GM12878 (cell line): ENCODE data around the gene IQCH.

Source experiments
- CHD4 ChIP-seq: fragments of 200-600 bp; sonication (generic); IDR thresholded peaks from 2 replicates; pipeline ENCODE4 v1.6.1; 2016; ENCODE audit warnings: mild to moderate bottlenecking
- CTCF ChIP-seq, 3 experiments: IDR thresholded peaks in 2 of 3; conservative IDR thresholded peaks in 1 of 3; 2 replicates each; pipeline ENCODE4 v1.5.1; 2011; ENCODE audit warnings: low read depth in 3 of 3, low read length in 3 of 3, mild to moderate bottlenecking in 3 of 3, control low read depth in 2 of 3, moderate library complexity in 2 of 3, inconsistent platforms in 1 of 3, mixed read lengths in 1 of 3; ENCODE audit not compliant: control insufficient read depth in 2 of 3, insufficient read depth in 1 of 3; ENCODE audit errors: extremely low read depth in 1 of 3
- CUX1 ChIP-seq: IDR thresholded peaks from 2 replicates; pipeline ENCODE4 v1.6.1; 2012; ENCODE audit warnings: improper control_type of control experiment, low read depth, low read length; ENCODE audit not compliant: insufficient replicate concordance
- NBN ChIP-seq: fragments of 450-650 bp; IDR thresholded peaks from 2 replicates; pipeline ENCODE4 v1.6.1; 2016
- NKRF ChIP-seq: fragments of 450-650 bp; conservative IDR thresholded peaks from 2 replicates; pipeline ENCODE4 v1.6.1; 2017; ENCODE audit warnings: mild to moderate bottlenecking, moderate library complexity
- POLR2A ChIP-seq: IDR thresholded peaks from 2 replicates; pipeline ENCODE4 v1.6.1; 2011; ENCODE audit warnings: low read depth, mild to moderate bottlenecking, low read length
- SPI1 ChIP-seq: IDR thresholded peaks from 2 replicates; pipeline ENCODE4 v1.6.1; 2011; ENCODE audit warnings: low read depth, mild to moderate bottlenecking, low read length, moderate library complexity, borderline replicate concordance; ENCODE audit not compliant: insufficient read depth
- USF1 ChIP-seq: IDR thresholded peaks from 2 replicates; pipeline ENCODE4 v1.6.1; 2011; ENCODE audit warnings: borderline replicate concordance, low read depth, mild to moderate bottlenecking, moderate library complexity, mixed read lengths, low read length; ENCODE audit not compliant: insufficient read depth; ENCODE audit errors: extremely low read length

- TF ChIP-seq POLR2A (no peak), NBN (no peak), SPI1 (no peak), CHD4 (no peak), CTCF (IDR thresholded peaks at IDR 0.05 in 2 of 3, conservative IDR thresholded peaks at IDR 0.05 in 1 of 3; ENCODE audit: control insufficient read depth in 2 of 3, extremely low read depth in 1 of 3, insufficient read depth in 1 of 3, low read depth in 3 of 3, low read length in 3 of 3) (no peak), NKRF (no peak), USF1 (no peak), CUX1 (no peak)
Measured at GRCh38 chr15:67480741-67481140, 226.2 kb downstream of the IQCH start.
